Sigmoid colon (tissue), 4 donors: ENCODE measurements around the gene SUSD3.

Source experiments
- EP300 ChIP-seq, 4 donors: sonication (generic); formaldehyde crosslinking; IDR thresholded peaks; one replicate each; pipeline ENCODE4 v1.6.1; 2017; ENCODE audit warnings: antibody characterized with exemption in 4 of 4
- POLR2A ChIP-seq, 2 donors: fragments of 450-650 bp; IDR thresholded peaks; one replicate each; pipeline ENCODE4 v1.6.1; 2016; ENCODE audit warnings: antibody characterized with exemption in 2 of 2, mild to moderate bottlenecking in 2 of 2, moderate library complexity in 2 of 2
- POLR2AphosphoS5 ChIP-seq, 4 donors: sonication (generic); formaldehyde crosslinking; IDR thresholded peaks; one replicate each; pipeline ENCODE4 v1.6.1; 2017; ENCODE audit warnings: antibody characterized with exemption in 4 of 4
- TF ChIP-seq, protein P1 (sequence below), 4 experiments: fragments of 450-650 bp in 3 of 4; fragments of 200-600 bp in 1 of 4; IDR thresholded peaks; one replicate each; pipeline ENCODE4 v1.5.1; 2016 to 2019; ENCODE audit warnings: antibody characterized with exemption in 4 of 4, mild to moderate bottlenecking in 3 of 4, moderate library complexity in 2 of 4

DNA sequence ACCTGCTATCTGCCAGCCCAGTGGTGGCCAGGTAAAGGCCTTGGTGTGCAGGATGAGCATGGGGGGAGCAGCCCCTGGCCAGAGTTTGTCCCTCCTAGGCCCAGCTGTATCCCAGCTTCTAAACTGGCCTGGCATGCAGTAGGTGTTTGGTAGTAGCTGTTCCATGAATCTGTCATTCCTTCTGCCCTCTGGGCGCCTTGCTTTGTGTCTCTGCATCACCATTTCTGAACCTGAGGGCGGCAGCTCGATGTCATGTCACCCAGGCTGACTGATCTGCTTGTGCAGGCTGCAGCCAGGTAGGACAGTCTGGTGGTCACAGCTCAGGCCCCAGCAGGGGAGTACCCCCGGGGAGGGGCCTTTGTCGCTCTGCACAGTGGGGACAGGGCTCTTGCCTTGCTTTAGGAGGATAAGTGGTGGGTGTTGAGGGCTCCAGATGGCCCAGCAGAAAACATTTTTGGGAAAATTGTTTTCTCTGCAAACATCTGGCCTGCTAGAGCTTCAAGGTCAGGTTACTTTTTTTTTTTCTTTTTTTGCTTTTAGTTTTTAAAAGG lies 4.6 kb upstream of the SUSD3 start:
- TF ChIP-seq POLR2AphosphoS5 (IDR thresholded peaks at IDR 0.05) (no peak), POLR2A (IDR thresholded peaks at IDR 0.05) (no peak), EP300 (IDR thresholded peaks at IDR 0.05) (no peak)
- TF ChIP-seq, protein P1, sequence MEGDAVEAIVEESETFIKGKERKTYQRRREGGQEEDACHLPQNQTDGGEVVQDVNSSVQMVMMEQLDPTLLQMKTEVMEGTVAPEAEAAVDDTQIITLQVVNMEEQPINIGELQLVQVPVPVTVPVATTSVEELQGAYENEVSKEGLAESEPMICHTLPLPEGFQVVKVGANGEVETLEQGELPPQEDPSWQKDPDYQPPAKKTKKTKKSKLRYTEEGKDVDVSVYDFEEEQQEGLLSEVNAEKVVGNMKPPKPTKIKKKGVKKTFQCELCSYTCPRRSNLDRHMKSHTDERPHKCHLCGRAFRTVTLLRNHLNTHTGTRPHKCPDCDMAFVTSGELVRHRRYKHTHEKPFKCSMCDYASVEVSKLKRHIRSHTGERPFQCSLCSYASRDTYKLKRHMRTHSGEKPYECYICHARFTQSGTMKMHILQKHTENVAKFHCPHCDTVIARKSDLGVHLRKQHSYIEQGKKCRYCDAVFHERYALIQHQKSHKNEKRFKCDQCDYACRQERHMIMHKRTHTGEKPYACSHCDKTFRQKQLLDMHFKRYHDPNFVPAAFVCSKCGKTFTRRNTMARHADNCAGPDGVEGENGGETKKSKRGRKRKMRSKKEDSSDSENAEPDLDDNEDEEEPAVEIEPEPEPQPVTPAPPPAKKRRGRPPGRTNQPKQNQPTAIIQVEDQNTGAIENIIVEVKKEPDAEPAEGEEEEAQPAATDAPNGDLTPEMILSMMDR (IDR thresholded peaks at IDR 0.05), result no peak
